K562 (cell line): ENCODE results near the gene MAP1LC3B2. TPM values are rescaled to one million over a fixed set of nuclear protein-coding genes. Genes with fewer than 3 reads are reported as not detected.

Experiments used
- ARID3B ChIP-seq: fragments of 250-450 bp; sonication (Bioruptor Pico); IDR thresholded peaks from 2 replicates; pipeline ENCODE4 v1.4.0; 2020; ENCODE audit warnings: borderline replicate concordance
- BACH1 ChIP-seq: fragments of 200-800 bp; sonication (Bioruptor generic); IDR thresholded peaks from 2 replicates; pipeline ENCODE4 v1.6.1; 2016; ENCODE audit warnings: missing genetic modification characterization, missing compliant biosample characterization
- BRF1 ChIP-seq: IDR thresholded peaks from 3 replicates; pipeline ENCODE4 v1.6.1; 2011; ENCODE audit warnings: borderline replicate concordance, mild to moderate bottlenecking; ENCODE audit not compliant: insufficient read length; ENCODE audit errors: extremely low read depth
- CBX8 ChIP-seq: fragments of 200-600 bp; sonication (generic); IDR thresholded peaks from 2 replicates; pipeline ENCODE4 v1.6.1; 2012; ENCODE audit warnings: borderline replicate concordance, mixed run types, low read depth, mild to moderate bottlenecking, moderate library complexity, mixed read lengths, low read length, control low read depth, inconsistent platforms; ENCODE audit not compliant: poor library complexity, severe bottlenecking; ENCODE audit errors: extremely low read depth
- DIDO1 ChIP-seq: fragments of 450-650 bp; IDR thresholded peaks from 2 replicates; pipeline ENCODE4 v1.6.1; 2016; ENCODE audit warnings: low read depth, missing biosample characterization, missing genetic modification characterization
- FOXP1 ChIP-seq: sonication (generic); formaldehyde crosslinking; IDR thresholded peaks from 2 replicates; pipeline ENCODE4 v1.8.0; 2022; ENCODE audit warnings: mild to moderate bottlenecking, missing genetic modification reagents
- HDAC1 ChIP-seq, 2 experiments: fragments of 450-650 bp; IDR thresholded peaks; 2 replicates each; pipeline ENCODE4 v1.6.1; 2016 to 2017; ENCODE audit warnings: inconsistent platforms in 1 of 2, mild to moderate bottlenecking in 1 of 2, moderate library complexity in 1 of 2
- IFI16 ChIP-seq: fragments of 250-450 bp; sonication (Bioruptor Pico); IDR thresholded peaks from 2 replicates; pipeline ENCODE4 v2.1.2; 2022; ENCODE audit warnings: mild to moderate bottlenecking, inconsistent platforms
- JUND ChIP-seq, 2 experiments: IDR thresholded peaks; 2 replicates in 1 of 2; 3 replicates in 1 of 2; pipeline ENCODE4 v1.6.1; 2011; ENCODE audit warnings: borderline replicate concordance in 2 of 2, low read depth in 2 of 2, low read length in 2 of 2, improper control_type of control experiment in 1 of 2, missing biosample characterization in 1 of 2, missing genetic modification characterization in 1 of 2, missing genetic modification reagents in 1 of 2
- NFE2L1 ChIP-seq: fragments of 450-650 bp; IDR thresholded peaks from 2 replicates; pipeline ENCODE4 v1.6.1; 2016; ENCODE audit warnings: missing genetic modification characterization, low read depth, mild to moderate bottlenecking, missing compliant biosample characterization, moderate library complexity, borderline replicate concordance
- TAF9B ChIP-seq: fragments of 450-650 bp; IDR thresholded peaks from 2 replicates; pipeline ENCODE4 v1.6.1; 2018; ENCODE audit warnings: mild to moderate bottlenecking; ENCODE audit not compliant: partially characterized antibody
- TBL1XR1 ChIP-seq, 2 experiments: IDR thresholded peaks; 2 replicates each; pipeline ENCODE4 v1.6.1; 2012; ENCODE audit warnings: improper control_type of control experiment in 2 of 2, low read length in 2 of 2, mild to moderate bottlenecking in 1 of 2
- TFE3 ChIP-seq: fragments of 450-650 bp; formaldehyde crosslinking; IDR thresholded peaks from 2 replicates; pipeline ENCODE4 v1.4.0; 2020; ENCODE audit warnings: mild to moderate bottlenecking, mixed read lengths
- ZBTB49 ChIP-seq: sonication (generic); formaldehyde crosslinking; IDR thresholded peaks from 2 replicates; pipeline ENCODE4 v1.8.0; 2022; ENCODE audit warnings: missing genetic modification reagents, mild to moderate bottlenecking, borderline replicate concordance
- ZFP1 ChIP-seq: fragments of 450-650 bp; formaldehyde crosslinking; IDR thresholded peaks from 2 replicates; pipeline ENCODE4 v1.4.0; 2020; ENCODE audit warnings: mild to moderate bottlenecking, mixed read lengths
- ZMIZ1 ChIP-seq, 2 experiments: fragments of 150-350 bp in 1 of 2; IDR thresholded peaks; 2 replicates each; pipeline ENCODE4 v1.6.1; 2012 to 2016; ENCODE audit warnings: low read depth in 2 of 2, low read length in 2 of 2, mild to moderate bottlenecking in 1 of 2, moderate library complexity in 1 of 2
- polyA plus RNA-seq, 8 experiments: library from polyadenylated mRNA; depleted of rRNA in 4 of 8; stranded (reverse) in 5 of 8; unstranded in 3 of 8; fragments of >200 nt; fragmentation: Nextera tagmentation in 2 of 8; fragmentation: Illumina TruSeq in 1 of 8; extraction: Ambion mirVana in 2 of 8; extraction: Trizol in 1 of 8; gene quantifications; 2 replicates each; pipeline versions ENCODE4 v1.2.1 to v1.2.3, GENCODE V29; 2011 to 2014; ENCODE audit warnings: inconsistent platforms in 1 of 8, missing spikeins in 1 of 8
- total RNA-seq, 7 experiments: library from RNA; depleted of rRNA in 6 of 7; stranded (reverse); fragments of >200 nt in 6 of 7; fragmentation: Illumina TruSeq in 2 of 7; extraction: Trizol in 2 of 7; gene quantifications; 2 replicates each; pipeline versions ENCODE4 v1.2.1 to v1.2.3, GENCODE V29; 2011 to 2021; ENCODE audit warnings: low replicate concordance in 1 of 7

MAP1LC3B2 gene
- total and polyA plus RNA-seq, 9 of the 15 experiments (the other 6 are each of a cell fraction or from before 2014, with no cell fraction given), result 0.53 to 2.8 (median 0.76) TPM; not detected in 2

GRCh38 chr12:116534311-116535121, 24.7 kb upstream of the MAP1LC3B2 start (continued):
- TF ChIP-seq CBX8 (no peak), DIDO1 (tag) (no peak), ZMIZ1 (IDR thresholded peaks at IDR 0.05; ENCODE audit: low read depth in 2 of 2, low read length in 2 of 2) (no peak), BACH1 (tag) (no peak), ZBTB49 (CRISPR knock-in tag) (no peak), TAF9B (no peak), TFE3 (no peak), IFI16 (CRISPR knock-in tag) (no peak), HDAC1 (IDR thresholded peaks at IDR 0.05) (no peak), ZFP1 (CRISPR knock-in tag) (no peak), BRF1 (no peak), TBL1XR1 (IDR thresholded peaks at IDR 0.05; ENCODE audit: low read length in 2 of 2) (no peak), JUND (IDR thresholded peaks at IDR 0.05; ENCODE audit: borderline replicate concordance, low read depth, low read length) (no peak), JUND (tag; IDR thresholded peaks at IDR 0.05; ENCODE audit: borderline replicate concordance, low read depth, low read length) (no peak), ARID3B (no peak), FOXP1 (CRISPR knock-in tag) (no peak), NFE2L1 (tag) (no peak)
